Vagina (tissue), 2 donors: ENCODE measurements around the gene PSENEN. TPM values are rescaled to one million over a fixed set of nuclear protein-coding genes. Genes with fewer than 3 reads are reported as not detected.
"Not testable (repeated sequence)": the region's sequence is repeated elsewhere in the genome, so short reads cannot be mapped to it uniquely, and the experiment has no call there.

ENCODE experiments used
- DNase-seq, 2 donors: peaks; one replicate each; pipeline ENCODE4 v3.0.0-alpha.2; 2017; ENCODE audit errors: extremely low spot score in 2 of 2
- H3K27ac ChIP-seq: fragments of 200-600 bp; sonication (generic); one replicate; pipeline ENCODE4 v1.5.1; 2019
- H3K27me3 ChIP-seq: fragments of 200-600 bp; sonication (generic); one replicate; pipeline ENCODE4 v1.5.1; 2019
- H3K36me3 ChIP-seq, 2 donors: fragments of 200-600 bp; sonication (generic); one replicate each; pipeline ENCODE4 v1.5.1; 2017 to 2019
- H3K4me1 ChIP-seq: fragments of 200-600 bp; sonication (generic); one replicate; pipeline ENCODE4 v1.5.1; 2019
- H3K4me3 ChIP-seq, 2 donors: fragments of 200-600 bp; sonication (generic); 1 replicate in 1 of 2; 2 replicates in 1 of 2; pipeline ENCODE4 v1.5.1; 2016 to 2019
- H3K9me3 ChIP-seq: fragments of 200-600 bp; sonication (generic); one replicate; pipeline ENCODE4 v1.5.1; 2019
- POLR2A ChIP-seq, 2 donors: fragments of 450-650 bp; IDR thresholded peaks; one replicate each; pipeline ENCODE4 v1.6.1; 2017; ENCODE audit warnings: antibody characterized with exemption in 2 of 2, mild to moderate bottlenecking in 2 of 2, moderate library complexity in 2 of 2
- POLR2AphosphoS5 ChIP-seq, 2 donors: sonication (generic); formaldehyde crosslinking; IDR thresholded peaks; one replicate each; pipeline ENCODE4 v1.9.0; 2017; ENCODE audit warnings: antibody characterized with exemption in 2 of 2, mild to moderate bottlenecking in 2 of 2, low read depth in 1 of 2; ENCODE audit not compliant: insufficient read depth in 1 of 2
- intact Hi-C: fragments of 100-400 bp; cut with DNase I; formaldehyde crosslinking; loops from one replicate; pipeline ENCODE4 v1.15.1; 2023
- total RNA-seq: library from RNA; depleted of rRNA; stranded (reverse); fragments of >200 nt; gene quantifications from one replicate; pipeline ENCODE4 v1.2.3, GENCODE V29; 2016
- TF ChIP-seq, protein P1 (sequence below), 3 experiments: fragments of 450-650 bp in 2 of 3; fragments of 200-600 bp in 1 of 3; sonication (generic) in 1 of 3; IDR thresholded peaks; one replicate each; pipeline ENCODE4 v1.5.1; 2017 to 2019; ENCODE audit warnings: antibody characterized with exemption in 3 of 3, mild to moderate bottlenecking in 2 of 3, moderate library complexity in 2 of 3

The PSENEN gene
- total RNA-seq, 1 donor from 2014 or later: 28.2 TPM

DNA sequence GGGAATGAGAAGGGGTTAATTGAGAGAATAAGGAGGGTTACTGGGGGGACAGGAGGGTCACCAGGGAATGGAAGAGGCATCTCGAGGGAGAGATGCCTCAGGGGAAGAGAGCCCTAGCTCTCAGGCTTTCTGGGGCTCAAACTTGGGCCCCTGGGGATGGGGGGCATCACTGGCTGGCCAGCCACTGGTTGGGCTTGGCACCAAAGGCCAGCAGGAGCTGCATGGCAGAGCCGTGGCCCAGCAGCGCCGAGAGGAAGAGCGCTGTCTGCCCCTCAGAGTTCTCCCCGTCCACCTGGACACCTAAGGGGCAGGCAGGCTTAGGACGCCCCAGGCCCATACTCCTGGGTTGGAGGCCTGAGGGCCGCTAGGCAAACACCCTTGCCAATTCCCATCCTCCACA lies 47.4 kb downstream of the PSENEN start:
- Histone ChIP-seq H3K4me1 (peaks cover 7% of the 10 kb centered on the region), H3K27me3 (no peaks in the 10 kb centered on the region), H3K36me3 (no peaks in the 10 kb centered on the region), H3K4me3 (no peak overlapping the region), H3K27ac (no peak overlapping the region), H3K9me3 (no peaks in the 10 kb centered on the region)
- intact Hi-C loops: no loop called here
- no peak for DNase-seq
- TF ChIP-seq POLR2AphosphoS5 (IDR thresholded peaks at IDR 0.05; ENCODE audit: insufficient read depth in 1 of 2, low read depth in 1 of 2) (no peak), POLR2A (IDR thresholded peaks at IDR 0.05) (no peak)
- TF ChIP-seq, protein P1, sequence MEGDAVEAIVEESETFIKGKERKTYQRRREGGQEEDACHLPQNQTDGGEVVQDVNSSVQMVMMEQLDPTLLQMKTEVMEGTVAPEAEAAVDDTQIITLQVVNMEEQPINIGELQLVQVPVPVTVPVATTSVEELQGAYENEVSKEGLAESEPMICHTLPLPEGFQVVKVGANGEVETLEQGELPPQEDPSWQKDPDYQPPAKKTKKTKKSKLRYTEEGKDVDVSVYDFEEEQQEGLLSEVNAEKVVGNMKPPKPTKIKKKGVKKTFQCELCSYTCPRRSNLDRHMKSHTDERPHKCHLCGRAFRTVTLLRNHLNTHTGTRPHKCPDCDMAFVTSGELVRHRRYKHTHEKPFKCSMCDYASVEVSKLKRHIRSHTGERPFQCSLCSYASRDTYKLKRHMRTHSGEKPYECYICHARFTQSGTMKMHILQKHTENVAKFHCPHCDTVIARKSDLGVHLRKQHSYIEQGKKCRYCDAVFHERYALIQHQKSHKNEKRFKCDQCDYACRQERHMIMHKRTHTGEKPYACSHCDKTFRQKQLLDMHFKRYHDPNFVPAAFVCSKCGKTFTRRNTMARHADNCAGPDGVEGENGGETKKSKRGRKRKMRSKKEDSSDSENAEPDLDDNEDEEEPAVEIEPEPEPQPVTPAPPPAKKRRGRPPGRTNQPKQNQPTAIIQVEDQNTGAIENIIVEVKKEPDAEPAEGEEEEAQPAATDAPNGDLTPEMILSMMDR (IDR thresholded peaks at IDR 0.05): no peak

DNA sequence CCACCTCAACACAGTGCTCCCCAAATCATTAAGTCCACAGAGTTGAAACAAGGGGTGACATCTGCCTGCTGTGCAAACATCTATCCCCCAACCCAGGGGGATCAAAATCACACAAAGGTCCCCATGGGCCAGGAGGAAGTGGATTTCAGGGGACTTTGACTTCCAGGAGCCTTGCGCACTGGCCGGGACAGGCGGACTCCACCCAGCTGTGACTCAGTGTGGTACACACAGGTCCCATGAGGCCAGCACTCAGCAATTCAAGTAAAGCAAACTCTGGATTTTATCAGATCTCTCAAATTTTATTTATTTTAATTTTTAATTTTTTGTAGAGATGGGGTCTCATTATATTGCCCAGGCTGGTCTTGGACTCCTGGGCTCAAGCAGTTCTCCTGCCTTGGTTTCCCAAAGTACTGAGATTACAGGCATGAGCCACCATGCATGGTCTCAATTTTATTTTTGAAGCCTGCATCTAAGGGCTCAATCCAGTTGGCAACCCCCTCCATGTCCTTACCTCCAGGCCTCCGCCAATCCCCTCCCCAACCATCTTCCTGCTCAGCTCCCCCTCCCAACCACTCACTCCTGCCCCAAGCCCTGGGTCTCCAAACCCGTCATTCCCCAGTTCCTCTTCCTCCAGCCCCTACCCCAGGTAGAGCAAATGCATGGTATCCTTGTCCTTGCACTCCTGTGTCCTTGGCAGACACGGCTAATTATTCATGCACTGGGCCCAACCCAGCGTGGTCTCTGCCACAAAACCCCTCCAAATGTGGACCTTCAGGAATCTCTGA lies 48.1 kb downstream of the PSENEN start:
- DNase-seq: no peak
- TF ChIP-seq POLR2A (IDR thresholded peaks at IDR 0.05) (no peak), POLR2AphosphoS5 (IDR thresholded peaks at IDR 0.05; ENCODE audit: insufficient read depth in 1 of 2, low read depth in 1 of 2) (no peak)
- TF ChIP-seq, protein P1 (IDR thresholded peaks at IDR 0.05): no peak
- Histone ChIP-seq H3K36me3 (no peaks in the 10 kb centered on the region), H3K27ac (no peak overlapping the region), H3K4me1 (peaks cover 8% of the 10 kb centered on the region), H3K4me3 (no peak overlapping the region), H3K27me3 (no peaks in the 10 kb centered on the region), H3K9me3 (no peaks in the 10 kb centered on the region)
- intact Hi-C loops: no loop called here

DNA sequence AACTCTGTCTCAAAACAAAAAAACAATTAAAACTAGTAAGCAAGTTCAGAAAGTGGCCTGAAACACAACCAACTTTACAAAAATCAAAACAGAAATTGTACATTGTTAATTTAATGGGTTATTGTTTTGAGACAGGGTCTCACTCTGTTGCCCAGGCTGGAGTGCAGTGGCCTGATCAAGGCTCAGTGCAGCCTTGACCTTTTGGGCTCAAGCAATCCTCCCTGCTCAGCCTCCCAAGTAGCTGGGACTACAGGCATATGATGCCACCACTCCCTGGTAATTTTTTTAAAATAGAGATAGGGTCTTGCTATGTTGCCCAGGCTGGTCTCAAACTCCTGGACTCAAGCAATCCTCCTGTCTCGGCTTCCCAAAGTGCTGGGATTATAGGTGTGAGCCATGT lies 50.1 kb downstream of the PSENEN start:
- H3K36me3 ChIP-seq, H3K4me3 ChIP-seq, H3K4me1 ChIP-seq, H3K27me3 ChIP-seq, H3K27ac ChIP-seq, H3K9me3 ChIP-seq, DNase-seq, intact Hi-C loops: not testable (repeated sequence)

Other genes starting within 250 kb of the PSENEN start
- gene DMKN, start 232.0 kb upstream of the PSENEN start, total RNA-seq: 237 TPM
- gene SBSN, start 217.3 kb upstream of the PSENEN start, total RNA-seq: 162 TPM
- not detected for gene GAPDHS, start 212.2 kb upstream of the PSENEN start, total RNA-seq
- gene TMEM147, start 200.0 kb upstream of the PSENEN start, total RNA-seq: 104 TPM
- not detected for gene ATP4A, start 182.0 kb upstream of the PSENEN start, total RNA-seq
- not detected for gene PMIS2, start 159.5 kb upstream of the PSENEN start, total RNA-seq
- gene HAUS5, start 132.9 kb upstream of the PSENEN start, total RNA-seq: 11.0 TPM
- gene RBM42, start 116.6 kb upstream of the PSENEN start, total RNA-seq: 54.3 TPM
- gene ETV2, start 103.9 kb upstream of the PSENEN start, total RNA-seq: not detected
- gene COX6B1, start 97.3 kb upstream of the PSENEN start, total RNA-seq: 265 TPM
- 9.1 TPM for gene UPK1A, start 79.1 kb upstream of the PSENEN start, total RNA-seq
- gene ZBTB32, start 41.1 kb upstream of the PSENEN start, total RNA-seq: not detected
- 16.0 TPM for gene KMT2B, start 27.6 kb upstream of the PSENEN start, total RNA-seq
- 7.4 TPM for gene IGFLR1, start 3.2 kb upstream of the PSENEN start, total RNA-seq
- gene U2AF1L4, start 233 bp upstream of the PSENEN start, total RNA-seq: 6.6 TPM
- gene LIN37, start 2.9 kb downstream of the PSENEN start, total RNA-seq: 11.3 TPM
- gene HSPB6, start 11.4 kb downstream of the PSENEN start, total RNA-seq: 238 TPM
- 13.8 TPM for gene PROSER3, start 12.5 kb downstream of the PSENEN start, total RNA-seq
- gene ARHGAP33, start 29.9 kb downstream of the PSENEN start, total RNA-seq: 35.4 TPM
- gene PRODH2, start 67.2 kb downstream of the PSENEN start, total RNA-seq: not detected
- not detected for gene NPHS1, start 106.9 kb downstream of the PSENEN start, total RNA-seq
- gene KIRREL2, start 111.3 kb downstream of the PSENEN start, total RNA-seq: not detected
- 1.5 TPM for gene APLP1, start 122.9 kb downstream of the PSENEN start, total RNA-seq
- gene NFKBID, start 154.9 kb downstream of the PSENEN start, total RNA-seq: 15.7 TPM
- 9.1 TPM for gene HCST, start 156.9 kb downstream of the PSENEN start, total RNA-seq
- gene TYROBP, start 162.6 kb downstream of the PSENEN start, total RNA-seq: 68.5 TPM
- gene LRFN3, start 190.7 kb downstream of the PSENEN start, total RNA-seq: 9.1 TPM
- 46.9 TPM for gene SDHAF1, start 249.5 kb downstream of the PSENEN start, total RNA-seq